ENCODE results near the gene RAB3GAP2. TPM values are rescaled to one million over a fixed set of nuclear protein-coding genes. Genes with fewer than 3 reads are reported as not detected.

The RAB3GAP2 gene
- total and polyA plus RNA-seq, 8 donors = 34.9 to 43.8 (median 36.2) TPM

DNA sequence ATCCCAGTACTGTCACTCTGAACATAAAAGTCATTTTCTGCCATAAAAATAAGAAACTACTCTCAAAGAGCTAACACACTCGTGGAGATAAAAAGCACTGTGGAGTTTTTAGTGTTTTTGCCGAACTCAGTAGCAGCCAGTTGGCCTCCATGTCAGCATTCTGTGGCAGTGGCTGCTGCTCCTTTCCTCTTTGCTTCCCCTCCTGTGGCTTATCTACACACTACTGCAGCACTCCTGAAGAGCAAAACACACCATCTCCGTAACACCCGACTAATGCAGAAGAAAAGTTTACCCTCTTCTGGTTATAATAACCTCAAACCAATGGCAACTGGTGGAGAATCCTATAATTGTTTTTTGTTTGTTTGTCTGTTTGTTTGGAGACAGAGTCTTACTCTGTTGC is 44.9 kb downstream of the RAB3GAP2 start:
- no peaks in the 10 kb centered on the region for H3K9me3 ChIP-seq
- H3K27me3 ChIP-seq = no peaks in the 10 kb centered on the region
- peaks cover 0 to 5% of the 10 kb centered on the region in 2 donors for H3K36me3 ChIP-seq
- no peak overlapping the region for H3K27ac ChIP-seq
- TF ChIP-seq CTCF (IDR thresholded peaks at IDR 0.05) = no peak
- intact Hi-C loops (cut with DNase I) = no loop called here
- H3K4me1 ChIP-seq = peaks cover 0 to 5% of the 10 kb centered on the region in 2 donors
- no peak for DNase-seq
- H3K4me3 ChIP-seq = no peak overlapping the region
- ATAC-seq = no peak

- peaks cover 0 to 5% of the 10 kb centered on the region in 2 donors for H3K4me1 ChIP-seq
- intact Hi-C loops (cut with DNase I) = no loop called here
- no peaks in the 10 kb centered on the region for H3K36me3 ChIP-seq
- TF ChIP-seq CTCF (IDR thresholded peaks at IDR 0.05) = no peak
- ATAC-seq = no peak
- no peak for DNase-seq
- no peaks in the 10 kb centered on the region for H3K9me3 ChIP-seq
- no peak overlapping the region for H3K4me3 ChIP-seq
- no peaks in the 10 kb centered on the region for H3K27me3 ChIP-seq
- H3K27ac ChIP-seq = no peak overlapping the region
These were observed 45.5 kb downstream of the RAB3GAP2 start for GRCh38 chr1:220226752-220227151.

DNA sequence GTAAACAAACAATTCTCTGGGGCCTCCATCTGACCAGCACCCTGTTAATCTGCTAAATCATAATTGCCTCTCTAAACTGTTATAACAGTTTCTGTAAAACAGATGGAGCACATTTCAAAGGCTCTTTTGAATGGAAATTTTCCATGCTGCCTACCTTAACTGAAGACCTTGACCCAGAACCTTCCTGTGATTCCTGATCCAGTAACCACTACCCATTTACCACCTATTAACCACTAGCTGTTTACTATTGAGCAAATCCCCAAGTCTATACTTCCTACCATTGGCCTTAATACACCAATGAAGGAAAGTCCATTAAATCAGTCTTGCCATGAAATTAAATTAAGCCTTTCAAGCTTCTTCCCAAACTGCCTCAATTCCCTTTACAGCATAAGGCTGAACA is 46.3 kb downstream of the RAB3GAP2 start:
- H3K4me3 ChIP-seq = no peak overlapping the region
- H3K9me3 ChIP-seq = no peaks in the 10 kb centered on the region
- H3K36me3 ChIP-seq = no peaks in the 10 kb centered on the region
- intact Hi-C loops (cut with DNase I) = no loop called here
- DNase-seq (no peak), ATAC-seq (no peak)
- TF ChIP-seq CTCF (IDR thresholded peaks at IDR 0.05) = no peak
- H3K27me3 ChIP-seq = no peaks in the 10 kb centered on the region
- peaks cover 0 to 5% of the 10 kb centered on the region in 2 donors for H3K4me1 ChIP-seq
- no peak overlapping the region for H3K27ac ChIP-seq

- no peaks in the 10 kb centered on the region for H3K9me3 ChIP-seq
- TF ChIP-seq CTCF (IDR thresholded peaks at IDR 0.05) = no peak
- ATAC-seq (no peak), DNase-seq (no peak)
- peaks cover 0 to 5% of the 10 kb centered on the region in 2 donors for H3K4me1 ChIP-seq
- no peaks in the 10 kb centered on the region for H3K27me3 ChIP-seq
- no peak overlapping the region for H3K27ac ChIP-seq
- intact Hi-C loops (cut with DNase I) = no loop called here
- no peak overlapping the region for H3K4me3 ChIP-seq
- peaks cover 0 to 7% of the 10 kb centered on the region in 2 donors for H3K36me3 ChIP-seq
These were observed 47.6 kb downstream of the RAB3GAP2 start for GRCh38 chr1:220224611-220225124.

- ATAC-seq (no peak), DNase-seq (no peak)
- no peak overlapping the region for H3K27ac ChIP-seq
- intact Hi-C loops (cut with DNase I) = no loop called here
- TF ChIP-seq CTCF (IDR thresholded peaks at IDR 0.05) = no peak
- no peak overlapping the region for H3K4me3 ChIP-seq
- no peaks in the 10 kb centered on the region for H3K9me3 ChIP-seq
- peaks cover 0 to 5% of the 10 kb centered on the region in 2 donors for H3K4me1 ChIP-seq
- H3K27me3 ChIP-seq = no peaks in the 10 kb centered on the region
- peaks cover 0 to 7% of the 10 kb centered on the region in 2 donors for H3K36me3 ChIP-seq
These were observed 48.2 kb downstream of the RAB3GAP2 start for GRCh38 chr1:220224033-220224432.
